GM12874 (cell line): ENCODE results near the gene DNM3.

Experiments
- CTCF ChIP-seq: IDR thresholded peaks from 2 replicates; pipeline ENCODE4 v1.5.1; 2011; ENCODE audit warnings: low read depth, mild to moderate bottlenecking, control low read depth, low read length, moderate library complexity; ENCODE audit not compliant: insufficient read depth

The DNM3 gene

GRCh38 chr1:171819946-171820345 lies 21.4 kb upstream of the DNM3 start:
- no peak for TF ChIP-seq CTCF

GRCh38 chr1:171826973-171827372 lies 14.3 kb upstream of the DNM3 start:
- TF ChIP-seq CTCF = no peak

GRCh38 chr1:171828794-171829193 lies 12.5 kb upstream of the DNM3 start:
- TF ChIP-seq CTCF = no peak

- TF ChIP-seq CTCF = no peak
These were observed 8.0 kb upstream of the DNM3 start for GRCh38 chr1:171833091-171833825.

GRCh38 chr1:171834821-171835220 lies 6.5 kb upstream of the DNM3 start:
- no peak for TF ChIP-seq CTCF

- no peak for TF ChIP-seq CTCF
These were observed 5.4 kb upstream of the DNM3 start for GRCh38 chr1:171835891-171836290.

GRCh38 chr1:171841931-171842761 lies 848 bp downstream of the DNM3 start:
- no peak for TF ChIP-seq CTCF
